Dermis blood vessel endothelial cell (primary cell): ENCODE data around the gene ZNF674. TPM values are rescaled to one million over a fixed set of nuclear protein-coding genes. Genes with fewer than 3 reads are reported as not detected.
"Not testable (repeated sequence)": the region's sequence is repeated elsewhere in the genome, so short reads cannot be mapped to it uniquely, and the experiment has no call there.

Source experiments
- DNase-seq: peaks from one replicate; pipeline ENCODE4 v3.0.0; 2010
- total RNA-seq: library from RNA; depleted of rRNA; stranded (reverse); fragments of >200 nt; gene quantifications from 2 replicates; pipeline ENCODE4 v1.2.3, GENCODE V29; 2014

ZNF674 gene
- total RNA-seq, 1 donor from 2014 or later: 6.6 TPM

- DNase-seq: no peak
Measured at GRCh38 chrX:46463682-46464081, 81.5 kb downstream of the ZNF674 start.

DNA sequence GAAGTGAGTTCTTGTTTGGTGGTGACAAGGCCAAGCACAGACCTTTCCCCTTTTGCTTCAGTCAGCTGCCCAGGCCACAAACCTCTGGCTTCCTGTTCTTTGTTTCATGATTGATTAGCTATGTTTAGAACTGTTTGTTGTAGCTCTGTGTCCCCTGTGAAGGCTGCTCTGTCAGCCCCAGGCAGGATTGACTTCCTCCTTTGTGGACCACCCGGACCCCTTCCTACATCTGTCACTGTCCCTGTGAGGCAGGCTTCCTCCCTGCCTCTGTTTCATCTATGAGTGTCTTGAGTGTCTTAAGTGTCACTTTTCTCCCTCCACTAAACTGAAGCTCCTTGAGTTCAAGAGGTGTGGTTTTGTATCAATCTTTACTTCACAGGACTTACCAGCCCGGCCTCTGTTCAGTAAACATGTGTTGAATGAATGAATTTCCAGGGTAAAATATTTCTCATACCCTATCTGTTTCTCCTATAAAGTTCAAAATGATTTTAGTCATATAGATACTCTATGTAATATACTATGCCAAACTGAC is 83.5 kb downstream of the ZNF674 start:
- DNase-seq: peak; percentile 16

- not testable (repeated sequence) for DNase-seq
Measured at GRCh38 chrX:46460801-46461659, 84.2 kb downstream of the ZNF674 start.

GRCh38 chrX:46459603-46460002 is 85.6 kb downstream of the ZNF674 start:
- no peak for DNase-seq

GRCh38 chrX:46456125-46456922 is 88.9 kb downstream of the ZNF674 start:
- DNase-seq: peak; percentile 94

Other genes starting within 250 kb of the ZNF674 start
- gene CHST7, start 28.3 kb upstream of the ZNF674 start, total RNA-seq: 68.4 and 82.2 TPM in 2 replicates
- gene SLC9A7, start 213.7 kb upstream of the ZNF674 start, total RNA-seq: 16.5 and 19.4 TPM in 2 replicates